H1 (cell line): ENCODE measurements around the gene SLC35F3. TPM values are rescaled to one million over a fixed set of nuclear protein-coding genes. Genes with fewer than 3 reads are reported as not detected.

Source experiments
- ASH2L ChIP-seq: fragments of 200-600, 300-600 bp; sonication (generic); IDR thresholded peaks from one replicate; pipeline ENCODE4 v1.7.1; 2017; ENCODE audit warnings: low read length
- NRF1 ChIP-seq: IDR thresholded peaks from 2 replicates; pipeline ENCODE4 v1.6.1; 2011; ENCODE audit warnings: mild to moderate bottlenecking, low read depth, low read length, improper control_type of control experiment
- RBBP5 ChIP-seq: IDR thresholded peaks from 2 replicates; pipeline ENCODE4 v1.7.1; 2012; ENCODE audit warnings: low read depth, mild to moderate bottlenecking, inconsistent platforms, low read length, moderate library complexity, borderline replicate concordance
- RXRA ChIP-seq: IDR thresholded peaks from 2 replicates; pipeline ENCODE4 v1.6.1; 2011; ENCODE audit warnings: low read depth, mild to moderate bottlenecking, low read length, moderate library complexity; ENCODE audit not compliant: insufficient read depth
- SIRT6 ChIP-seq: IDR thresholded peaks from one replicate; pipeline ENCODE4 v1.7.1; 2012; ENCODE audit warnings: low read length, inconsistent platforms
- polyA plus RNA-seq, 7 experiments: library from polyadenylated mRNA; depleted of rRNA in 3 of 7; stranded (reverse) in 5 of 7; unstranded in 2 of 7; fragments of >200 nt in 5 of 7; fragments of 200-250 nt in 2 of 7; gene quantifications; 1 replicate in 5 of 7; 2 replicates in 1 of 7; 4 replicates in 1 of 7; pipeline versions ENCODE4 v1.2.1 to v1.2.3, GENCODE V29; 2011 to 2013; ENCODE audit warnings: missing spikeins in 2 of 7, mixed read lengths in 2 of 7
- total RNA-seq: library from RNA; stranded (reverse); fragmentation: NEBNext Ultra II Directional; extraction: Animal tissue kit (Norgen Biotek cat#: 25700); gene quantifications from 2 replicates; pipeline ENCODE4 v1.2.1, GENCODE V29; 2021

The SLC35F3 gene
- total and polyA plus RNA-seq, 2 of the 8 experiments (the other 6 are each of a cell fraction or from before 2014, with no cell fraction given), result 0.78 to 1.2 TPM

DNA sequence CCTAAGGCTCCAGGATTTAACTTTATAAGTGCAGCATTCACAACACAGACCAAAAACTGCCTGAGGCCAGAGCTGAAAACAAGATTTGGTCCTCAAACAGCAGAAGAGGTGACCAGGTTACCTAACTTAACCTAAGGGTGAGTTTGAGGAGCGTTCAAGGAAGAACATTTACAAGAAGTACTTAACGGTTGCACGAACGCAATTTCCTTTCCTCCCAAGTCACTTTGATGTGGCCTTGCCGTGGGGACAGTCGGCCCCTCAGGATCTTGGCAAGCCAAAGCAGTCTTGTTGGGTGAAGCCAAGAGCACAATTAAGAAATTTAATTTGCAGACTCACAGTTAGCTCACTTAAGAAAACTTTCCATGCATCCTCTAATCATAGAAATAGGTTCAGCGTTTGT lies 266.1 kb downstream of the SLC35F3 start (continued):
- no peak for TF ChIP-seq RBBP5
- no peak for TF ChIP-seq SIRT6
- no peak for TF ChIP-seq NRF1
- TF ChIP-seq RXRA, result no peak
- no peak for TF ChIP-seq ASH2L
